H1 (cell line): Measurements from ENCODE around the gene NHSL2. TPM values are rescaled to one million over a fixed set of nuclear protein-coding genes. Genes with fewer than 3 reads are reported as not detected.

ENCODE experiments used
- EZH2 ChIP-seq: fragments of 200-600 bp; sonication (generic); IDR thresholded peaks from 2 replicates; pipeline ENCODE4 v1.7.1; 2012; ENCODE audit warnings: low read depth, mild to moderate bottlenecking, moderate library complexity, low read length, inconsistent platforms; ENCODE audit not compliant: severe bottlenecking
- RFX5 ChIP-seq: IDR thresholded peaks from 2 replicates; pipeline ENCODE4 v1.6.1; 2011; ENCODE audit warnings: low read depth, low read length, improper control_type of control experiment, borderline replicate concordance
- SUZ12 ChIP-seq: fragments of 200-600 bp; sonication (generic); IDR thresholded peaks from 2 replicates; pipeline ENCODE4 v1.6.1; 2012; ENCODE audit warnings: mild to moderate bottlenecking, inconsistent platforms, low read length, moderate library complexity, mixed read lengths
- polyA plus RNA-seq, 7 experiments: library from polyadenylated mRNA; depleted of rRNA in 3 of 7; stranded (reverse) in 5 of 7; unstranded in 2 of 7; fragments of >200 nt in 5 of 7; fragments of 200-250 nt in 2 of 7; gene quantifications; 1 replicate in 5 of 7; 2 replicates in 1 of 7; 4 replicates in 1 of 7; pipeline versions ENCODE4 v1.2.1 to v1.2.3, GENCODE V29; 2011 to 2013; ENCODE audit warnings: missing spikeins in 2 of 7, mixed read lengths in 2 of 7
- total RNA-seq: library from RNA; stranded (reverse); fragmentation: NEBNext Ultra II Directional; extraction: Animal tissue kit (Norgen Biotek cat#: 25700); gene quantifications from 2 replicates; pipeline ENCODE4 v1.2.1, GENCODE V29; 2021

Gene NHSL2
- total and polyA plus RNA-seq, 2 of the 8 experiments (the other 6 are each of a cell fraction or from before 2014, with no cell fraction given): 3.7 to 7.2 TPM

DNA sequence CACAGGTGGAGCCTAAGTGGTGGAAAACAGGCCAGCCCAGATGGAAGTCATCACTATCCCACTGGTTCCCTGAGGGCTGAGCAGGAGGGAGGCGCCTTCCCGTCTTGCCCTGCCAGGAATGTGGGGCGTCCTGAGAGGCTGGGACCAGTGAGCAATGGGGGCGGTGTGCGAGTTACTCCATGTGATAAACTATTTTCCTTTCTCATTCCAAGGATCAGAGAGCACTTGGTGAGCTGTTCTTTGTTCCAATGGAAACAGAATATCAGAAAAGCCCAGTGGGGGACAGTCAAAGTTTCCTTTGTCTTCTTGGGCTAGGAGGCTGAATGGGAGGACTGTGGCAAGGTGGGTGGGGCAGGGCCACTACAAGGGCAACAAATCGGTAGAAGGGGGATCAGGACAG, 86.2 kb downstream of the NHSL2 start (continued):
- TF ChIP-seq RFX5 (no peak), SUZ12 (no peak), EZH2 (no peak)
- TF ChIP-seq, all 59 proteins: peak for 5
